GM21360 (cell line): ENCODE results near the gene SLC45A3.
"Not testable (repeated sequence)": the region's sequence is repeated elsewhere in the genome, so short reads cannot be mapped to it uniquely, and the experiment has no call there.

Source experiments
- ATAC-seq: cut with Tn5 transposase; IDR thresholded peaks from one replicate; pipeline ENCODE4 v1.9.1; 2021; ENCODE audit warnings: mild to moderate bottlenecking, moderate library complexity; ENCODE audit not compliant: unreplicated experiment

SLC45A3 gene

GRCh38 chr1:205680073-205680851 lies at the start of gene SLC45A3:
Gene SLC45A3 (minus strand): TSS chr1:205680509. CDS start chr1:205664656, 15,853 bp downstream.
- ATAC-seq = no peak

GRCh38 chr1:205726619-205727125 lies 46.4 kb upstream of the SLC45A3 start:
- no peak for ATAC-seq

GRCh38 chr1:205725514-205725913 lies 45.2 kb upstream of the SLC45A3 start:
- ATAC-seq = no peak

GRCh38 chr1:205720740-205721139 lies 40.4 kb upstream of the SLC45A3 start:
- not testable (repeated sequence) for ATAC-seq

GRCh38 chr1:205719762-205720161 lies 39.5 kb upstream of the SLC45A3 start:
- ATAC-seq = no peak

- ATAC-seq = no peak
Measured at GRCh38 chr1:205719015-205719414, 38.7 kb upstream of the SLC45A3 start.

GRCh38 chr1:205716371-205717132 lies 36.2 kb upstream of the SLC45A3 start:
- ATAC-seq = no peak

- no peak for ATAC-seq
Measured at GRCh38 chr1:205715628-205716027, 35.3 kb upstream of the SLC45A3 start.

- ATAC-seq = no peak
Measured at GRCh38 chr1:205714906-205715246, 34.6 kb upstream of the SLC45A3 start.

- no peak for ATAC-seq
Measured at GRCh38 chr1:205714190-205714905, 34.0 kb upstream of the SLC45A3 start.

GRCh38 chr1:205711105-205712048 lies 31.1 kb upstream of the SLC45A3 start:
- ATAC-seq = peak; percentile 52

- no peak for ATAC-seq
Measured at GRCh38 chr1:205710201-205711062, 30.1 kb upstream of the SLC45A3 start.

- ATAC-seq = no peak
Measured at GRCh38 chr1:205709640-205710039, 29.3 kb upstream of the SLC45A3 start.

- no peak for ATAC-seq
Measured at GRCh38 chr1:205709059-205709398, 28.7 kb upstream of the SLC45A3 start.

- ATAC-seq = no peak
Measured at GRCh38 chr1:205706601-205707502, 26.5 kb upstream of the SLC45A3 start.

GRCh38 chr1:205704903-205705302 lies 24.6 kb upstream of the SLC45A3 start:
- no peak for ATAC-seq

GRCh38 chr1:205703072-205703471 lies 22.8 kb upstream of the SLC45A3 start:
- no peak for ATAC-seq

- ATAC-seq = no peak
Measured at GRCh38 chr1:205701891-205702290, 21.6 kb upstream of the SLC45A3 start.
